Measurements from ENCODE around the gene PRAMEF8. TPM values are rescaled to one million over a fixed set of nuclear protein-coding genes. Genes with fewer than 3 reads are reported as not detected.
"Not testable (repeated sequence)": the region's sequence is repeated elsewhere in the genome, so short reads cannot be mapped to it uniquely, and the experiment has no call there.

PRAMEF8 gene
- total RNA-seq, 1 experiment from 2014 or later = not detected

- not testable (repeated sequence) for H3K4me3 ChIP-seq; H3K36me3 ChIP-seq; H3K27ac ChIP-seq; H3K9me3 ChIP-seq (replicated peaks); H3K4me1 ChIP-seq (replicated peaks); DNase-seq (ENCODE audit: low read depth in 1 of 2, low spot score in 2 of 2); H3K27me3 ChIP-seq (replicated peaks)
These were observed 41.2 kb downstream of the PRAMEF8 start for GRCh38 chr1:13243536-13244263.

- H3K27ac ChIP-seq; H3K4me1 ChIP-seq (replicated peaks); DNase-seq (ENCODE audit: low read depth in 1 of 2, low spot score in 2 of 2); H3K27me3 ChIP-seq (replicated peaks); H3K9me3 ChIP-seq (replicated peaks); H3K4me3 ChIP-seq; H3K36me3 ChIP-seq: not testable (repeated sequence)
These were observed 45.3 kb downstream of the PRAMEF8 start for GRCh38 chr1:13239633-13240032.

- H3K9me3 ChIP-seq (replicated peaks); H3K4me1 ChIP-seq (replicated peaks); DNase-seq (ENCODE audit: low read depth in 1 of 2, low spot score in 2 of 2): not testable (repeated sequence)
These were observed 47.4 kb downstream of the PRAMEF8 start for GRCh38 chr1:13237572-13237971.

GRCh38 chr1:13234057-13234456 lies 50.9 kb downstream of the PRAMEF8 start:
- not testable (repeated sequence) for H3K36me3 ChIP-seq; H3K4me3 ChIP-seq; H3K27ac ChIP-seq; H3K4me1 ChIP-seq (replicated peaks); H3K27me3 ChIP-seq (replicated peaks); H3K9me3 ChIP-seq (replicated peaks); DNase-seq (ENCODE audit: low read depth in 1 of 2, low spot score in 2 of 2)

More at GRCh38 chr1:13237572-13237971, 47.4 kb downstream of the PRAMEF8 start:
- not testable (repeated sequence) for H3K27ac ChIP-seq; H3K36me3 ChIP-seq; H3K27me3 ChIP-seq (replicated peaks); H3K4me3 ChIP-seq

- H3K27me3 ChIP-seq (replicated peaks); H3K27ac ChIP-seq; H3K4me3 ChIP-seq; H3K9me3 ChIP-seq (replicated peaks); H3K4me1 ChIP-seq (replicated peaks); H3K36me3 ChIP-seq; DNase-seq (ENCODE audit: low read depth in 1 of 2, low spot score in 2 of 2): not testable (repeated sequence)
These were observed 52.9 kb downstream of the PRAMEF8 start for GRCh38 chr1:13232056-13232455.

Other genes with a start within 250 kb of the PRAMEF8 start
- not detected in 2 replicates for gene PRAMEF27, start 228.6 kb downstream of the PRAMEF8 start, total RNA-seq (2014; rRNA removed; shearing (Covaris generic))
- gene HNRNPCL3, start 224.4 kb downstream of the PRAMEF8 start, total RNA-seq (2014; rRNA removed; shearing (Covaris generic)) = not detected in 2 replicates
- gene PRAMEF25, start 214.4 kb downstream of the PRAMEF8 start, total RNA-seq (2014; rRNA removed; shearing (Covaris generic)) = not detected in 2 replicates
- not detected in 2 replicates for gene HNRNPCL2, start 168.3 kb downstream of the PRAMEF8 start, total RNA-seq (2014; rRNA removed; shearing (Covaris generic))
- not detected in 2 replicates for gene PRAMEF26, start 129.1 kb downstream of the PRAMEF8 start, total RNA-seq (2014; rRNA removed; shearing (Covaris generic))
- gene HNRNPCL4, start 119.5 kb downstream of the PRAMEF8 start, total RNA-seq (2014; rRNA removed; shearing (Covaris generic)) = not detected in 2 replicates
- not detected in 2 replicates for gene PRAMEF9, start 113.3 kb downstream of the PRAMEF8 start, total RNA-seq (2014; rRNA removed; shearing (Covaris generic))
- not detected in 2 replicates for gene PRAMEF13, start 83.7 kb downstream of the PRAMEF8 start, total RNA-seq (2014; rRNA removed; shearing (Covaris generic))
- not detected in 2 replicates for gene PRAMEF18, start 59.0 kb downstream of the PRAMEF8 start, total RNA-seq (2014; rRNA removed; shearing (Covaris generic))
- gene PRAMEF5, start 30.9 kb downstream of the PRAMEF8 start, total RNA-seq (2014; rRNA removed; shearing (Covaris generic)) = not detected in 2 replicates
- gene PRAMEF33, start 18.4 kb upstream of the PRAMEF8 start, total RNA-seq (2014; rRNA removed; shearing (Covaris generic)) = not detected in 2 replicates
- not detected in 2 replicates for gene PRAMEF15, start 30.4 kb upstream of the PRAMEF8 start, total RNA-seq (2014; rRNA removed; shearing (Covaris generic))
- gene PRAMEF14, start 62.0 kb upstream of the PRAMEF8 start, total RNA-seq (2014; rRNA removed; shearing (Covaris generic)) = not detected in 2 replicates
- not detected in 2 replicates for gene PRAMEF19, start 86.8 kb upstream of the PRAMEF8 start, total RNA-seq (2014; rRNA removed; shearing (Covaris generic))
- not detected in 2 replicates for gene PRAMEF17, start 104.5 kb upstream of the PRAMEF8 start, total RNA-seq (2014; rRNA removed; shearing (Covaris generic))
- 0.16 and 1.7 TPM in 2 replicates for gene PRAMEF20, start 125.3 kb upstream of the PRAMEF8 start, total RNA-seq (2014; rRNA removed; shearing (Covaris generic))
- gene LRRC38, start 228.9 kb upstream of the PRAMEF8 start, total RNA-seq (2014; rRNA removed; shearing (Covaris generic)) = not detected in 2 replicates